ENCODE results near the gene DEFB129. TPM values are rescaled to one million over a fixed set of nuclear protein-coding genes. Genes with fewer than 3 reads are reported as not detected.

DEFB129 gene
- total RNA-seq, 4 donors from 2014 or later: not detected

GRCh38 chr20:278607-279571 is 51.8 kb downstream of the DEFB129 start:
- Histone ChIP-seq H3K27me3 (no peaks in the 10 kb centered on the region), H3K27ac (replicated peaks in 1 of 4) (peak overlapping the region in 1 of 4 donors; percentile 31), H3K4me1 (no peaks in the 10 kb centered on the region), H3K9me3 (no peaks in the 10 kb centered on the region), H3K4me3 (peak overlapping the region in 2 of 4 donors; percentile 31 to 52), H3K36me3 (peaks cover 8 to 66% (median 50%) of the 10 kb centered on the region in 4 donors)
- DNase-seq (ENCODE audit: extremely low spot score): no peak
- intact Hi-C loops (cut with DNase I): no loop called here
- TF ChIP-seq CTCF (IDR thresholded peaks at IDR 0.05): peak in 1 of 3 experiments; percentile 17
- TF ChIP-seq POLR2A (IDR thresholded peaks at IDR 0.05; ENCODE audit: low read depth): no peak
- no peak for TF ChIP-seq POLR2AphosphoS5 (IDR thresholded peaks at IDR 0.05)
- no peak for TF ChIP-seq EP300 (IDR thresholded peaks at IDR 0.05)
- WGBS: 91% methylated on average over 37 of the region's 88 CpGs

Other genes with a start within 250 kb of the DEFB129 start
- gene DEFB125, start 139.6 kb upstream of the DEFB129 start, total RNA-seq: not detected
- not detected for gene DEFB126, start 84.7 kb upstream of the DEFB129 start, total RNA-seq
- not detected for gene DEFB127, start 69.8 kb upstream of the DEFB129 start, total RNA-seq
- gene DEFB128, start 37.5 kb upstream of the DEFB129 start, total RNA-seq: not detected
- gene DEFB132, start 30.5 kb downstream of the DEFB129 start, total RNA-seq: not detected
- gene C20orf96, start 63.5 kb downstream of the DEFB129 start, total RNA-seq: 1 to 10 TPM; 1.7 to 2.6 (median 2.3) TPM
- 10 to 100 TPM; 13.3 to 29.9 (median 19.7) TPM for gene ZCCHC3, start 70.3 kb downstream of the DEFB129 start, total RNA-seq
- 10 to 100 TPM in 1 of 4 donors, 1 to 10 TPM in 3; 3.5 to 14.4 (median 7.2) TPM for gene SOX12, start 98.3 kb downstream of the DEFB129 start, total RNA-seq
- gene NRSN2, start 119.9 kb downstream of the DEFB129 start, total RNA-seq: 10 to 100 TPM; 20.8 to 72.8 (median 48.9) TPM
- 1 to 10 TPM in 3 of 4 donors, under 1 TPM in 1; 0.83 to 6.8 (median 4.0) TPM for gene TRIB3, start 153.5 kb downstream of the DEFB129 start, total RNA-seq
- gene RBCK1, start 181.0 kb downstream of the DEFB129 start, total RNA-seq: 10 to 100 TPM; 75.7 to 85.6 (median 80.7) TPM
- gene TBC1D20, start 235.3 kb downstream of the DEFB129 start, total RNA-seq: 10 to 100 TPM; 34.9 to 47.7 (median 41.7) TPM